ENCODE results near the gene RPS25. TPM values are rescaled to one million over a fixed set of nuclear protein-coding genes. Genes with fewer than 3 reads are reported as not detected.

Gene RPS25
- total RNA-seq, 1 donor from 2014 or later = 2,482 TPM

DNA sequence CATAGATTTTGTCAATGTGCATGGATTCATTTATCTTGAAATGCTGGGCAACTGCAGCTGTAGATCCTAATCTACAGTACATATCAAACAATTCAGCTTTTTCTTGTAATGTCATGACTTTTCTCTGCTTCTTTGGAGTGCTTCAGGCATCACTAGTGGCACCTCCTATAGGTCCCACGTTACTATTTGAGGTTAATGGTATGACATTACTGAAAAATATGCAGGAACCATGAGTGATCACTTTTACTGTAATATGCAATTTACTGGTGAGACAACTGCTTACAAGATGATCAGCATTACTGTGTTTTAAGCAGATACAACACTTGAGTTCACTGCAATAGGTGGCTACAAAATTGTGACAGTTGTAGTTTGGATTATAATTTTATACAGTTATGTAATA, 17.2 kb downstream of the RPS25 start:
- Mint-ChIP-seq H3K4me1 (peaks cover 25% of the 10 kb centered on the region), H3K36me3 (peaks cover 20% of the 10 kb centered on the region), H3K9me3 (no peaks in the 10 kb centered on the region), H3K27ac (no peak overlapping the region), H3K4me3 (no peak overlapping the region), H3K27me3 (ENCODE audit: insufficient read depth, low read depth) (no peaks in the 10 kb centered on the region)
- Histone ChIP-seq H3K4me3 (no peak overlapping the region), H4K20me1 (ENCODE audit: low read depth) (no peaks in the 10 kb centered on the region), H3K9ac (no peak overlapping the region), H3K9me3 (ENCODE audit: low read depth) (no peaks in the 10 kb centered on the region), H3K27me3 (no peaks in the 10 kb centered on the region), H2AFZ (replicated peaks) (no peak overlapping the region), H3K79me2 (ENCODE audit: low read depth) (peaks cover 58% of the 10 kb centered on the region), H3K4me2 (no peak overlapping the region), H3K27ac (no peak overlapping the region), H3K36me3 (peaks cover 12% of the 10 kb centered on the region), H3F3A (ENCODE audit: low read depth) (peaks cover 16% of the 10 kb centered on the region), H3K4me1 (peaks cover 14% of the 10 kb centered on the region)
- DNase-seq (ENCODE audit: low spot score) = no peak
- TF ChIP-seq EZH2phosphoT487 (IDR thresholded peaks at IDR 0.05) (no peak), CTCF (IDR thresholded peaks at IDR 0.05) (no peak), EZH2 (IDR thresholded peaks at IDR 0.05) (no peak)

DNA sequence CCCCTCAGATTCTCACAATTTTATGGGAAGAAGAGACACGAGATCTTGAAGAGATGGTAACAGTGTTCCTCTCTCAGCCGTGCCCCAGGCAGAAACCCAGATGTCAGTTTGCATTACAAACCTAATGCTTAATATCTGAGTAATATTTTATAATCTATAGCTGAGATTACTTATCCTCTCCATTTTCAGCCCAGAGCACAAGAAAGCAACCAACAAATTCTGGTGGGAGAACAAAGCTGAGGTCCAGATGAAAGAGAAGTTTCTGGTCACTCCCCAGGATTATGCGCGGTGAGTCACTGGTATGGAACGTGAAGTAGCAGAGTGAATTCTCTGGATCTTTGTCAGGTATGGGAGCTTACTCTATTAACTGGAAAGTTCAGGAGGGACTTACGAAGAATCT, 19.3 kb downstream of the RPS25 start:
- Histone ChIP-seq H4K20me1 (ENCODE audit: low read depth) (no peaks in the 10 kb centered on the region), H3K27me3 (no peaks in the 10 kb centered on the region), H3K36me3 (peaks cover 12% of the 10 kb centered on the region), H3K27ac (no peak overlapping the region), H3K4me3 (peak overlapping the region; percentile 91), H2AFZ (replicated peaks) (no peak overlapping the region), H3K9me3 (ENCODE audit: low read depth) (no peaks in the 10 kb centered on the region), H3K4me2 (peak overlapping the region; percentile 86), H3K79me2 (ENCODE audit: low read depth) (peaks cover 60% of the 10 kb centered on the region), H3K9ac (peak overlapping the region; percentile 65), H3F3A (ENCODE audit: low read depth) (peaks cover 16% of the 10 kb centered on the region), H3K4me1 (peaks cover 14% of the 10 kb centered on the region)
- peaks cover 25% of the 10 kb centered on the region for H3K4me1 Mint-ChIP-seq
- H3K27ac Mint-ChIP-seq = peak overlapping the region; percentile 62
- H3K4me3 Mint-ChIP-seq = peak overlapping the region; percentile 99
- TF ChIP-seq EZH2phosphoT487 (IDR thresholded peaks at IDR 0.05) = no peak
- TF ChIP-seq EZH2 (IDR thresholded peaks at IDR 0.05) = no peak
- TF ChIP-seq CTCF (IDR thresholded peaks at IDR 0.05) = no peak
- peaks cover 19% of the 10 kb centered on the region for H3K36me3 Mint-ChIP-seq
- no peaks in the 10 kb centered on the region for H3K27me3 Mint-ChIP-seq (ENCODE audit: insufficient read depth, low read depth)
- no peaks in the 10 kb centered on the region for H3K9me3 Mint-ChIP-seq
- peak; percentile 53 for DNase-seq (ENCODE audit: low spot score)

GRCh38 chr11:118998388-118998717, 19.8 kb downstream of the RPS25 start:
- Histone ChIP-seq H3K27ac (no peak overlapping the region), H3K36me3 (peaks cover 12% of the 10 kb centered on the region), H3K79me2 (ENCODE audit: low read depth) (peaks cover 60% of the 10 kb centered on the region), H3K4me1 (peaks cover 14% of the 10 kb centered on the region), H3K9me3 (ENCODE audit: low read depth) (no peaks in the 10 kb centered on the region), H3K4me2 (peak overlapping the region; percentile 86), H3K4me3 (peak overlapping the region; percentile 91), H3K27me3 (no peaks in the 10 kb centered on the region), H3K9ac (peak overlapping the region; percentile 65), H3F3A (ENCODE audit: low read depth) (peaks cover 16% of the 10 kb centered on the region), H2AFZ (replicated peaks) (peak overlapping the region; percentile 51), H4K20me1 (ENCODE audit: low read depth) (no peaks in the 10 kb centered on the region)
- H3K4me1 Mint-ChIP-seq = peaks cover 25% of the 10 kb centered on the region
- H3K27ac Mint-ChIP-seq = peak overlapping the region; percentile 62
- H3K9me3 Mint-ChIP-seq = no peaks in the 10 kb centered on the region
- DNase-seq (ENCODE audit: low spot score) = no peak
- TF ChIP-seq EZH2phosphoT487 (IDR thresholded peaks at IDR 0.05) = no peak
- no peak for TF ChIP-seq EZH2 (IDR thresholded peaks at IDR 0.05)
- no peak for TF ChIP-seq CTCF (IDR thresholded peaks at IDR 0.05)
- peaks cover 22% of the 10 kb centered on the region for H3K36me3 Mint-ChIP-seq
- H3K4me3 Mint-ChIP-seq = peak overlapping the region; percentile 99
- H3K27me3 Mint-ChIP-seq (ENCODE audit: insufficient read depth, low read depth) = no peaks in the 10 kb centered on the region

Measured in neural progenitor cell (in vitro differentiated cells).